GM19240 (cell line): ENCODE measurements around the gene GSTT4.
"Not testable (repeated sequence)": the region's sequence is repeated elsewhere in the genome, so short reads cannot be mapped to it uniquely, and the experiment has no call there.

Source experiments
- DNase-seq: peaks from one replicate; pipeline ENCODE4 v3.0.0; 2011; ENCODE audit warnings: low spot score; ENCODE audit not compliant: insufficient read length

GSTT4 gene

GRCh38 chr22:24005201-24005600, at the start of gene GSTT4:
Gene GSTT4, minus strand, starts transcription at chr22:24005453. Its CDS starts 97 bp downstream, at chr22:24005356.
- no peak for DNase-seq

- DNase-seq = no peak
Observed at GRCh38 chr22:24054356-24054755, 49.1 kb upstream of the GSTT4 start.

GRCh38 chr22:24053481-24054226, 48.4 kb upstream of the GSTT4 start:
- peak; percentile 33 for DNase-seq

- no peak for DNase-seq
Observed at GRCh38 chr22:24051568-24051967, 46.3 kb upstream of the GSTT4 start.

GRCh38 chr22:24051028-24051427, 45.8 kb upstream of the GSTT4 start:
- DNase-seq = no peak

- no peak for DNase-seq
Observed at GRCh38 chr22:24049978-24050377, 44.7 kb upstream of the GSTT4 start.

- DNase-seq = no peak
Observed at GRCh38 chr22:24049211-24049610, 44.0 kb upstream of the GSTT4 start.

- DNase-seq = no peak
Observed at GRCh38 chr22:24046024-24046423, 40.8 kb upstream of the GSTT4 start.

GRCh38 chr22:24043958-24044357, 38.7 kb upstream of the GSTT4 start:
- DNase-seq = no peak

GRCh38 chr22:24043465-24043864, 38.2 kb upstream of the GSTT4 start:
- not testable (repeated sequence) for DNase-seq

GRCh38 chr22:24040946-24041345, 35.7 kb upstream of the GSTT4 start:
- no peak for DNase-seq

- DNase-seq = no peak
Observed at GRCh38 chr22:24039046-24039445, 33.8 kb upstream of the GSTT4 start.

GRCh38 chr22:24037851-24038765, 32.9 kb upstream of the GSTT4 start:
- DNase-seq = no peak

- DNase-seq = no peak
Observed at GRCh38 chr22:24035296-24035695, 30.0 kb upstream of the GSTT4 start.

- no peak for DNase-seq
Observed at GRCh38 chr22:24033731-24034130, 28.5 kb upstream of the GSTT4 start.

GRCh38 chr22:24030186-24030702, 25.0 kb upstream of the GSTT4 start:
- DNase-seq = no peak

GRCh38 chr22:24029304-24029703, 24.1 kb upstream of the GSTT4 start:
- DNase-seq = no peak

GRCh38 chr22:24028533-24028932, 23.3 kb upstream of the GSTT4 start:
- DNase-seq = no peak

- no peak for DNase-seq
Observed at GRCh38 chr22:24027991-24028390, 22.7 kb upstream of the GSTT4 start.

GRCh38 chr22:24027389-24027975, 22.2 kb upstream of the GSTT4 start:
- no peak for DNase-seq

- no peak for DNase-seq
Observed at GRCh38 chr22:24026733-24027132, 21.5 kb upstream of the GSTT4 start.

GRCh38 chr22:24026056-24026455, 20.8 kb upstream of the GSTT4 start:
- DNase-seq = no peak
